ENCODE data around the gene ATP10B.

- TF ChIP-seq EZH2 (IDR thresholded peaks at IDR 0.05; ENCODE audit: insufficient read depth, poor library complexity, severe bottlenecking), result no peak
- no peak for TF ChIP-seq EZH2phosphoT487 (IDR thresholded peaks at IDR 0.05; ENCODE audit: insufficient read depth, low read depth)
Measured at GRCh38 chr5:160525471-160526261, 326.3 kb downstream of the ATP10B start.

All from GM23248 (cell line).